Measurements from ENCODE around the gene SRMS. TPM values are rescaled to one million over a fixed set of nuclear protein-coding genes. Genes with fewer than 3 reads are reported as not detected.

SRMS gene
- total RNA-seq, 4 donors from 2014 or later = not detected

DNA sequence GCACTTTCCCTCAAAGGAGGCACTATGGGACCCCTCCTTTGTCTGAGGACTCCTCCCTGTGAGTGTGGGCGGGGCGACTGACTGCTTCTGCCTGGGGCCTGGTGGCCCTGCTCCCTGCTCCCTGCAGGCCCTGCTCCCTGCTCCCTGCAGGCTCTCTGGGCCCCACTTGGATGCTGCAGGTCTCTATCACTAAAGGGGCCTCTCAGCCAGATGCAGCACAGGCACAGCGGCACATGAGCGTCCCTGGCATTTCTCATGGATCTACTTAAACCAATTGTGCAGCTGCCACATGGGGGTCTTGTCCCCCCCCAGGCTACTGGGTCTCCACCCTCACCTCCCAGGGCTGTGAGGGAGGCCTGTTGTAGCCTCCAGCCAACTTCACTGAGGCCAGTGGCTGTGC is 56.5 kb downstream of the SRMS start:
- TF ChIP-seq, protein P1, sequence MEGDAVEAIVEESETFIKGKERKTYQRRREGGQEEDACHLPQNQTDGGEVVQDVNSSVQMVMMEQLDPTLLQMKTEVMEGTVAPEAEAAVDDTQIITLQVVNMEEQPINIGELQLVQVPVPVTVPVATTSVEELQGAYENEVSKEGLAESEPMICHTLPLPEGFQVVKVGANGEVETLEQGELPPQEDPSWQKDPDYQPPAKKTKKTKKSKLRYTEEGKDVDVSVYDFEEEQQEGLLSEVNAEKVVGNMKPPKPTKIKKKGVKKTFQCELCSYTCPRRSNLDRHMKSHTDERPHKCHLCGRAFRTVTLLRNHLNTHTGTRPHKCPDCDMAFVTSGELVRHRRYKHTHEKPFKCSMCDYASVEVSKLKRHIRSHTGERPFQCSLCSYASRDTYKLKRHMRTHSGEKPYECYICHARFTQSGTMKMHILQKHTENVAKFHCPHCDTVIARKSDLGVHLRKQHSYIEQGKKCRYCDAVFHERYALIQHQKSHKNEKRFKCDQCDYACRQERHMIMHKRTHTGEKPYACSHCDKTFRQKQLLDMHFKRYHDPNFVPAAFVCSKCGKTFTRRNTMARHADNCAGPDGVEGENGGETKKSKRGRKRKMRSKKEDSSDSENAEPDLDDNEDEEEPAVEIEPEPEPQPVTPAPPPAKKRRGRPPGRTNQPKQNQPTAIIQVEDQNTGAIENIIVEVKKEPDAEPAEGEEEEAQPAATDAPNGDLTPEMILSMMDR (IDR thresholded peaks at IDR 0.05 in 4 of 5, conservative IDR thresholded peaks at IDR 0.05 in 1 of 5) = no peak
- no peak for TF ChIP-seq POLR2A (IDR thresholded peaks at IDR 0.05)
- in situ Hi-C loops (cut with MboI; ENCODE audit: low sequenced_read_pairs in 4 of 4) = no loop called here
- peaks cover 8 to 25% of the 10 kb centered on the region in 2 donors for H3K4me1 ChIP-seq
- H3K9me3 ChIP-seq = no peaks in the 10 kb centered on the region
- no peak overlapping the region for H3K4me3 ChIP-seq
- intact Hi-C loops (cut with DNase I; ENCODE audit: low total_unique reads) = no loop called here
- no peaks in the 10 kb centered on the region for H3K27me3 ChIP-seq
- H3K27ac ChIP-seq = no peak overlapping the region
- peaks cover 0 to 71% of the 10 kb centered on the region in 2 donors for H3K36me3 ChIP-seq
- peak in 1 of 2 donors; percentile 19 for DNase-seq
- ATAC-seq = no peak

Other genes starting within 250 kb of the SRMS start
- not detected for gene CHRNA4, start 186.4 kb downstream of the SRMS start, total RNA-seq
- gene KCNQ2, start 75.1 kb downstream of the SRMS start, total RNA-seq = not detected
- 1,000 to 10,000 TPM; 1,736 to 2,603 (median 2,395) TPM for gene EEF1A2, start 48.7 kb downstream of the SRMS start, total RNA-seq
- gene PPDPF, start 27.0 kb downstream of the SRMS start, total RNA-seq = 100 to 1,000 TPM in 1 of 4 donors, 10 to 100 TPM in 3; 50.2 to 207 (median 76.1) TPM
- under 1 TPM in 1 of 4 donors, not detected in 3; 0.36 TPM for gene PTK6, start 10.4 kb downstream of the SRMS start, total RNA-seq
- under 1 TPM in 1 of 4 donors, not detected in 3; 0.13 TPM for gene FNDC11, start 6.4 kb upstream of the SRMS start, total RNA-seq
- gene HELZ2, start 26.5 kb upstream of the SRMS start, total RNA-seq = 1 to 10 TPM; 1.7 to 6.2 (median 3.6) TPM
- 10 to 100 TPM in 1 of 4 donors, 1 to 10 TPM in 3; 6.1 to 14.3 (median 6.8) TPM for gene GMEB2, start 79.4 kb upstream of the SRMS start, total RNA-seq
- gene STMN3, start 105.7 kb upstream of the SRMS start, total RNA-seq = 1 to 10 TPM in 1 of 4 donors, under 1 TPM in 3; 0.51 to 1.9 (median 0.88) TPM
- 1 to 10 TPM; 2.4 to 9.1 (median 6.0) TPM for gene RTEL1, start 110.6 kb upstream of the SRMS start, total RNA-seq
- gene TNFRSF6B, start 148.9 kb upstream of the SRMS start, total RNA-seq = 1 to 10 TPM; 1.2 to 4.8 (median 3.1) TPM
- gene ARFRP1, start 160.2 kb upstream of the SRMS start, total RNA-seq = 10 to 100 TPM; 26.9 to 35.1 (median 27.8) TPM
- 10 to 100 TPM; 13.4 to 20.8 (median 15.5) TPM for gene ZGPAT, start 160.3 kb upstream of the SRMS start, total RNA-seq
- 1 to 10 TPM; 2.0 to 6.3 (median 4.1) TPM for gene LIME1, start 188.9 kb upstream of the SRMS start, total RNA-seq
- 10 to 100 TPM; 26.0 to 58.7 (median 39.1) TPM for gene SLC2A4RG, start 192.0 kb upstream of the SRMS start, total RNA-seq

Measured in gastrocnemius medialis (tissue), 4 donors.